Muscle layer of colon (tissue), 2 donors: Measurements from ENCODE around the gene SDC3.

Source experiments
- H3K27ac ChIP-seq: one replicate; pipeline ENCODE4 v1.7.0; 2013; ENCODE audit warnings: low read depth, mild to moderate bottlenecking, low read length, moderate library complexity
- H3K27me3 ChIP-seq, 2 donors: one replicate each; pipeline ENCODE4 v1.7.0; 2013; ENCODE audit warnings: low read length in 2 of 2, mild to moderate bottlenecking in 2 of 2; ENCODE audit not compliant: insufficient read depth in 2 of 2, control insufficient read depth in 1 of 2
- H3K36me3 ChIP-seq: one replicate; pipeline ENCODE4 v1.7.0; 2013; ENCODE audit warnings: mild to moderate bottlenecking, low read length; ENCODE audit not compliant: insufficient read depth
- H3K4me1 ChIP-seq: one replicate; pipeline ENCODE4 v1.7.0; 2013; ENCODE audit warnings: mild to moderate bottlenecking, low read length; ENCODE audit not compliant: insufficient read depth
- H3K4me3 ChIP-seq, 2 donors: one replicate each; pipeline ENCODE4 v1.7.0; 2013; ENCODE audit warnings: low read length in 2 of 2, low read depth in 1 of 2, mild to moderate bottlenecking in 1 of 2, moderate library complexity in 1 of 2
- H3K9ac ChIP-seq: one replicate; pipeline ENCODE4 v1.7.0; 2013; ENCODE audit warnings: low read length
- H3K9me3 ChIP-seq: one replicate; pipeline ENCODE4 v1.7.0; 2013; ENCODE audit warnings: mild to moderate bottlenecking, low read length
- donor health status: abdominal sarcoma.
- donor health status: Adenocarcinoma of cecum.

SDC3 gene

GRCh38 chr1:30911059-30911954 lies 2.7 kb upstream of the SDC3 start:
- no peaks in the 10 kb centered on the region for H3K36me3 ChIP-seq
- no peaks in the 10 kb centered on the region for H3K27me3 ChIP-seq
- H3K27ac ChIP-seq: peak overlapping the region; percentile 20
- H3K9ac ChIP-seq: no peak overlapping the region
- H3K4me1 ChIP-seq: peaks cover 28% of the 10 kb centered on the region
- H3K9me3 ChIP-seq: no peaks in the 10 kb centered on the region
- H3K4me3 ChIP-seq: no peak overlapping the region

GRCh38 chr1:30909365-30910068 lies 959 bp upstream of the SDC3 start:
- no peaks in the 10 kb centered on the region for H3K27me3 ChIP-seq
- H3K4me1 ChIP-seq: peaks cover 43% of the 10 kb centered on the region
- H3K27ac ChIP-seq: peak overlapping the region; percentile 71
- H3K9ac ChIP-seq: peak overlapping the region; percentile 11
- H3K9me3 ChIP-seq: no peaks in the 10 kb centered on the region
- H3K36me3 ChIP-seq: no peaks in the 10 kb centered on the region
- H3K4me3 ChIP-seq: peak overlapping the region; percentile 27 to 44

GRCh38 chr1:30908316-30908695 lies 252 bp downstream of the SDC3 start:
- no peaks in the 10 kb centered on the region for H3K36me3 ChIP-seq
- H3K9ac ChIP-seq: no peak overlapping the region
- peak overlapping the region; percentile 92 for H3K27ac ChIP-seq
- no peaks in the 10 kb centered on the region for H3K27me3 ChIP-seq
- H3K4me3 ChIP-seq: peak overlapping the region; percentile 79 to 98
- peaks cover 55% of the 10 kb centered on the region for H3K4me1 ChIP-seq
- no peaks in the 10 kb centered on the region for H3K9me3 ChIP-seq

- Histone ChIP-seq H3K9me3 (no peaks in the 10 kb centered on the region), H3K4me3 (peak overlapping the region; percentile 79 to 98), H3K9ac (peak overlapping the region; percentile 44), H3K4me1 (peaks cover 61% of the 10 kb centered on the region), H3K27me3 (no peaks in the 10 kb centered on the region), H3K36me3 (no peaks in the 10 kb centered on the region), H3K27ac (peak overlapping the region; percentile 92)
These were observed 860 bp downstream of the SDC3 start for GRCh38 chr1:30907481-30908315.

- Histone ChIP-seq H3K36me3 (no peaks in the 10 kb centered on the region), H3K9me3 (no peaks in the 10 kb centered on the region), H3K4me3 (peak overlapping the region; percentile 79 to 98), H3K9ac (peak overlapping the region; percentile 44), H3K27ac (peak overlapping the region; percentile 92), H3K27me3 (no peaks in the 10 kb centered on the region), H3K4me1 (peaks cover 70% of the 10 kb centered on the region)
These were observed 1.7 kb downstream of the SDC3 start for GRCh38 chr1:30906631-30907441.

GRCh38 chr1:30905916-30906620 lies 2.5 kb downstream of the SDC3 start:
- Histone ChIP-seq H3K9ac (no peak overlapping the region), H3K4me1 (peaks cover 75% of the 10 kb centered on the region), H3K27ac (peak overlapping the region; percentile 92), H3K27me3 (no peaks in the 10 kb centered on the region), H3K4me3 (peak overlapping the region; percentile 34 to 79), H3K9me3 (no peaks in the 10 kb centered on the region), H3K36me3 (no peaks in the 10 kb centered on the region)

GRCh38 chr1:30905403-30905802 lies 3.2 kb downstream of the SDC3 start:
- H3K36me3 ChIP-seq: no peaks in the 10 kb centered on the region
- peak overlapping the region; percentile 60 for H3K27ac ChIP-seq
- no peaks in the 10 kb centered on the region for H3K9me3 ChIP-seq
- H3K9ac ChIP-seq: no peak overlapping the region
- peak overlapping the region in 1 of 2 donors; percentile 34 for H3K4me3 ChIP-seq
- H3K27me3 ChIP-seq: no peaks in the 10 kb centered on the region
- peaks cover 75% of the 10 kb centered on the region for H3K4me1 ChIP-seq

- Histone ChIP-seq H3K9me3 (no peaks in the 10 kb centered on the region), H3K36me3 (no peaks in the 10 kb centered on the region), H3K9ac (no peak overlapping the region), H3K4me3 (no peak overlapping the region), H3K27ac (peak overlapping the region; percentile 58), H3K27me3 (no peaks in the 10 kb centered on the region), H3K4me1 (peaks cover 75% of the 10 kb centered on the region)
These were observed 3.6 kb downstream of the SDC3 start for GRCh38 chr1:30904962-30905335.

GRCh38 chr1:30904191-30904961 lies 4.2 kb downstream of the SDC3 start:
- Histone ChIP-seq H3K4me3 (no peak overlapping the region), H3K4me1 (peaks cover 70% of the 10 kb centered on the region), H3K36me3 (no peaks in the 10 kb centered on the region), H3K9ac (no peak overlapping the region), H3K27me3 (no peaks in the 10 kb centered on the region), H3K27ac (peak overlapping the region; percentile 58), H3K9me3 (no peaks in the 10 kb centered on the region)
